Retina (tissue), 1 donor: Measurements from ENCODE around the gene ITGAX.
"Not testable (repeated sequence)": the region's sequence is repeated elsewhere in the genome, so short reads cannot be mapped to it uniquely, and the experiment has no call there.

ENCODE experiments used
- DNase-seq: peaks from one replicate; pipeline ENCODE4 v3.0.0-alpha.2; 2016

The ITGAX gene

DNA sequence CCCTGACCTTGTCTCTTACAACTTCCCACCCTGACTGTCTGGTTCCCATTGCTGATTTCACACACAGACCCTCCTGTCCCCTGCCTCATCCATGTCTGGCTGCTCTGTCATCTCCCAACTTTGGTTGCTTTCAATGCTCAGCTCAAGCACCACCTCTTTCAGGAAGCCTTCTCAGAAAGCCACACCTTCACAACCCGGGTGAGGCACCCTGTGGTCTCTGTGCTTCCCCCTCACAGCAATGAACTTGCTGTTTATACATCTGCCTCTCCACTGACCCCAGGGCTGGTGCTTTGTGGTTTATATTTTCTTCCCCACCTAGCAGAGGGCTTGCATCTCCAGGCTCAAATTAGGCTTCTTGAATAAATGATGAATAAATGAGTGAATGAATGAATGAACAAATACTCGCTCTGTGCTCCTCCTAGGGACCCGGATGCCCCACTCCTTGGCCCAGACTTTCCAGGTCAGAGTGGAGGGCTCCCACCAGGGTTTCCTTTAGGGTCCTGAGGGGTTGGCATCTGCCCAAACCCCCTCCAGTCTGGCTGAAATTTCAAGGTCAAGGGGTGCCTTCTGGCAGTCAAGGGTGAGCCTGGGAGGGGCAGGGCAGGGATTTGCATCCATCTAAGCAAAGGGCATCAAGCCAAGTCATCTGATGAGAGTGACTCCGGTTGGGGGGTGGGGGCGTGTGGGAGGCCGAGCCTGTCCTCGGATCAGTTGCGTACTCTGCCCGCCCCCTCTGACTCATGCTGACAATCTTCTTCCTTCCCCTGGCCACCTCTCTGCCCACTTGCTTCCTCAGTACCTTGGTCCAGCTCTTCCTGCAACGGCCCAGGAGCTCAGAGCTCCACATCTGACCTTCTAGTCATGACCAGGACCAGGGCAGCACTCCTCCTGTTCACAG lies at the start of gene ITGAX:
TSS of gene ITGAX (plus strand) at position 783 of the 898 bp plus-strand sequence. CDS start at position 862, 79 bp downstream.
- no peak for DNase-seq

DNA sequence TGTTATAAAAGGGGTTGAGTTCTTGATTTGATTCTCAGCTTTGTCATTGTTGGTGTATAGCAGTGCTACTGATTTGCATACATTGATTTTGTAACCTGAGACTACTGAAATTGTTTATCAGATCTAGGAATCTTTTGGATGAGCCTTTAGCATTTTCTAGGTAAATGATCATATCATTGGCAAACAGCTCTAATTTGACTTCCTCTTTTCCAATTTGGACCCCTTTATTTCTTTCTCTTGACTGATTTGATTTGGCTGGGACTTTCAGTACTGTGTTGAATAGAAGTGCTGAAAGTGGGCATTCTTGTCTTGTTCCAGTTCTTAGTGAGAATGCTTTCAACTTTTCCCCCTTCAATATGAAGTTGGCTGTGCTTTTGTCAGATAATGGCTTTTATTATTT lies 49.8 kb upstream of the ITGAX start:
- no peak for DNase-seq

DNA sequence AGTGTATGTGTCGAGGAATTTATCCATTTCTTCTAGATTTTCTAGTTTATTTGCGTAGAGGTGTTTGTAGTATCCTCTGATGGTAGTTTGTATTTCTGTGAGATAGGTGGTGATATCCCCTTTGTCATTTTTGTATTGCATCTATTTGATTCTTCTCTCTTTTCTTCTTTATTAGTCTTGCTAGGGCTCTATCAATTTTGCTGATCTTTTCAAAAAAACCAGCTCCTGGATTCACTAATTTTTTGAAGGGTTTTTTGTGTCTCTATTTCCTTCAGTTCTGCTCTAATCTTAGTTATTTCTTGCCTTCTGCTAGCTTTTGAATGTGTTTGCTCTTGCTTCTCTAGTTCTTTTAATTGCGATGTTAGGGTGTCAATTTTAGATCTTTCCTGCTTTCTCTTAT lies 46.6 kb upstream of the ITGAX start:
- DNase-seq: not testable (repeated sequence)

DNA sequence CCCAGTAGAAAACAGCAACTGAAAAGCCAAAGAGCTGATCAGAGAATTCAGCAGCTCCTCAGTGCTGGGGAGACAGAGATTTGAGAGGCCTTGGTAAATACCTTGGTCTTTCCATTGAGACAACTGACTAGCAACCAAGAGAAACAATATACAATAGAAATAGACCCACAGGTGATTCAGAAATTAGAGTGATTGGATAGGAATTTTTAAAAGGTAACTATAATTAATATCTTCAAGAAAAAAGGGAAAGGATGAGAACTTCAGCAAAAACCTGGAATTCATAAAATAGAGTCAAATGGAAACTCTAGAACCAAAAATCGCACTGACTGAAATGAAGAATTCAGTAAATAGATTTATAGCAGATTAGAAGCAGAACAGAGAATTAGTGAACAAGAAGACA lies 32.5 kb upstream of the ITGAX start:
- no peak for DNase-seq

DNA sequence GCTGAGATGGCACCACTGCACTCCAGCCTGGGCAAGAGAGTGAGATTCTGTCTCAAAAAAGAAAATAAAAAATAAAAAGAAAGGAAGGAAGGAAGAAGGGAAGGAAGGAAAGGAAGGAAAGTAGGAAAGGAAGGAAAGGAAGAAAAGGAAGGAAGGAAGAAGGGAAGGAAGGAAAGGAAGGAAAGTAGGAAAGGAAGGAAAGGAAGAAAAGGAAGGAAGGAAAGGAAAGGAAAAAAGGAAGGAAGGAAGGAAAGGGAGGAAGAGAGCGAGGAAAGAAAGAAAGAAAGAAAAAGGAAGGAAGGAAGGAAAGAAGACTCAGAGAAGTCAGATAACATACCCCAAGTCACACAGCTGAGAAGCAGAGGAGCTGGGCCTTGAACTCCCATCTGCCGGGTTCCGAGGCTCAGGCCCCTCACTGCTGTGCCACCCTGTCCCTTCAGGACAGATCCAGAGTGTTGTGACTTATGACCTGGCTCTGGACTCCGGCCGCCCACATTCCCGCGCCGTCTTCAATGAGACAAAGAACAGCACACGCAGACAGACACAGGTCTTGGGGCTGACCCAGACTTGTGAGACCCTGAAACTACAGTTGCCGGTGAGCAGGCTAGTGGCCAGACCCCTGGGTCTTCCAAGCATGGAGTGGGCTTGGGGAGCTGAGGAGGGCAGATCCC lies 30.9 kb upstream of the ITGAX start:
- DNase-seq: no peak

DNA sequence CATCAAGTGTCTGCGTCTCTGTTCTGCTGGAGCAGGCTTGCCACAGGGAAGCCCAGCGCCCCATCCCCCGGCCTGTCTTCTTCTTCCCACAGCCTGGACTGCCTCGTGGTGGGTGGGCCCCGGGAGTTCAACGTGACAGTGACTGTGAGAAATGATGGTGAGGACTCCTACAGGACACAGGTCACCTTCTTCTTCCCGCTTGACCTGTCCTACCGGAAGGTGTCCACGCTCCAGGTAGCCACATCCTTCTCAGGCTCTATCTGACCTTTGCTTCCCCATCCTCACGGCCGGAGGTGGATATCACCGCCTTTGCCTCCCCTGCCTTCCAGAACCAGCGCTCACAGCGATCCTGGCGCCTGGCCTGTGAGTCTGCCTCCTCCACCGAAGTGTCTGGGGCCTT lies 29.8 kb upstream of the ITGAX start:
- DNase-seq: no peak

DNA sequence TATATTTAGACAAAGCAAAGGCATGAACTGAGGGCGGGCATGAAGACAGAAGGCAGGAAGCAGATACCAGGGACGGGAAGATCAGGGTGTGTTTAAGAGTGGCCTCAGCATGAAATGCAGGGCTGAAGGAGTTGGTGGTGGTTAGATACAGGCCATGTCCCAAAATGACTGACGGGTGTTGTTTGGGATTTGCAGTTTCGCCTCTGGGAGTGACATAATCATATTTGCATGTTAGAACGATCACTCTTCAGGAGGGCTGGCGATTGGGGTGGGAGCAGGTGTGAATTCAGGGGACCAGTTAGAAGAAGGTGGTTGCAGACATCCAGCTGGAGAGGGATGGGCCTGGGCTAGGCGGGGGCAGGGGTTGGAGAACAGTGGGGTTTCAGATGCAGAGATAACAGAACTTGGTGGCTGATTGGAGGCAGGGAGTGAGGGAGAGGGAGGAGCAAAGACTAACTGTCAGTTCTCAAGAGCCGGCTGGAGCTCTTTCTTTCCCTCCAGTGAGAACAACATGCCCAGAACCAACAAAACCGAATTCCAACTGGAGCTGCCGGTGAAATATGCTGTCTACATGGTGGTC lies 27.2 kb upstream of the ITGAX start:
- DNase-seq: no peak

DNA sequence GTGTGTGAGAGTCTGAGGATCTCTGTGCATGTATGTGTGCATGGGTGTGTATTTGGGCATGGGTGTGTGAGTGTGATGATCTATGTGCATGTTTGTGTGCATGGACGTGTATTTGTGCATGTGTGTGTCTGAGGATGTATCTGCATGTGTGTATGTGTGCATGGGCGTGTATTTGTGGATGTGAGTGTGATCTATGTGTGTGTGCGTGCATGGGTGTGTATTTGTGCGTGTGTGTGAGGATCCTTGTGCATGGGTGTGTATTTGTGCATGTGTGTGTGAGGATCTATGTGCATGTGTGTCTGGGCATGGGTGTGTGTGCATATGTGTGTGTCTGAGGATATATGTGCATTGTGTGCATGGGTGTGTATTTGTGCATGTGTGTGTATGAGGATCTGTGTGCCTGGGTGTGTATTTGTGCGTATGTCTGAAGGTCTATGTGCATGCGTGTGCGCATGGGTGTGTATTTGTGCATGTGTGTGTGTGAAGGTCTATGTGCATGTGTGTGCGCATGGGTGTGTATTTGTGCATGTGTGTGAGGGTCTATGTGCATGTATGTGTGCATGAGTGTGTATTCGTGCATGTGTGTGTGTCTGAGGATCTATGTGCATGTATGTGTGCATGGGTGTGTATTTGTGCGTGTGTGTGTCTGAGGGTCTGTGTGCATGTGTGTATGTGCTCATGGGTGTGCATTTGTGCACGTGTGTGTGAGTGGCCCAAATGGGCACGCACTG lies 26.5 kb upstream of the ITGAX start:
- no peak for DNase-seq

DNA sequence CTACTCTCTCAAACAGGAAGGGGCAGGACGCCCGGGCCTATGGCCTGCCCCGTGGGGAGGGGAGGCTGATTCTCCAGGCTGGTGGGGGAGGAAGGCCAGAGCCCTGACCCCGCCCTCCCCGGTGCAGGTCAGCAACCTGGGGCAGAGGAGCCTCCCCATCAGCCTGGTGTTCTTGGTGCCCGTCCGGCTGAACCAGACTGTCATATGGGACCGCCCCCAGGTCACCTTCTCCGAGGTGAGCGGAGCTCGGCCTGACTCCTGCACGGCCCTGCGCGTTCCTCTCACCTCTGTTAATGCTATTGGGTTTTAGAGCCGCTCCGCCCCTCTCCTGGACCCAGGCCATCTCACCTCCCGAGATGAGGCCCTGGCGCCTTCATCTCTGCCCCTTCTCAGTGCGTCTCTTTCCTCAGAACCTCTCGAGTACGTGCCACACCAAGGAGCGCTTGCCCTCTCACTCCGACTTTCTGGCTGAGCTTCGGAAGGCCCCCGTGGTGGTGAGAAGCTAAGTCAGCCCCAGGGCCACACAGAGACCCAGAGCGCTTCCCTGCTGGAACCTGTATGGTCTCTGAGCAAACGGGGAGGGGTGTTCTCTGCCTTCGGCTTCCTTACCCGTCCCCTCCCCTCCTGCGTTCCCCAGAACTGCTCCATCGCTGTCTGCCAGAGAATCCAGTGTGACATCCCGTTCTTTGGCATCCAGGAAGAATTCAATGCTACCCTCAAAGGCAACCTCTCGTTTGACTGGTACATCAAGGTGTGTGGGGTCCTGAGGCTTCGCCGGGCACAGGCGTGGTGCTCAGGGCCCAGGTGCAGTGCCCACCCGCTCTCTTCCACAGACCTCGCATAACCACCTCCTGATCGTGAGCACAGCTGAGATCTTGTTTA lies 25.1 kb upstream of the ITGAX start:
- DNase-seq: peak; percentile 24

DNA sequence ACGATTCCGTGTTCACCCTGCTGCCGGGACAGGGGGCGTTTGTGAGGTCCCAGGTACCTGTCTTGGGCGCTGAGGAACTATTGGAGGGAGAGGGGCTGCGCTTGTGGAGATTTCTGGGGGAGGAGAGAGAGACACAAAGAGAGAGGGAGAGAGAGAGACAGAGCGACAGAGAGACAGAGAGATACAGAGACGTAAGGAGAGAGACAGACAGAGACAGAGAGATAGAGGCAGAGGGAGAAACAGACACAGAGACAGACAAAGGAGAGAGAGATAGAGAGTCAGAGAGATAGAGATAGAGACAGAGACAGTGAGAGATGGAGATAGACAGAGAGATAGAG lies 24.5 kb upstream of the ITGAX start:
- DNase-seq: no peak

DNA sequence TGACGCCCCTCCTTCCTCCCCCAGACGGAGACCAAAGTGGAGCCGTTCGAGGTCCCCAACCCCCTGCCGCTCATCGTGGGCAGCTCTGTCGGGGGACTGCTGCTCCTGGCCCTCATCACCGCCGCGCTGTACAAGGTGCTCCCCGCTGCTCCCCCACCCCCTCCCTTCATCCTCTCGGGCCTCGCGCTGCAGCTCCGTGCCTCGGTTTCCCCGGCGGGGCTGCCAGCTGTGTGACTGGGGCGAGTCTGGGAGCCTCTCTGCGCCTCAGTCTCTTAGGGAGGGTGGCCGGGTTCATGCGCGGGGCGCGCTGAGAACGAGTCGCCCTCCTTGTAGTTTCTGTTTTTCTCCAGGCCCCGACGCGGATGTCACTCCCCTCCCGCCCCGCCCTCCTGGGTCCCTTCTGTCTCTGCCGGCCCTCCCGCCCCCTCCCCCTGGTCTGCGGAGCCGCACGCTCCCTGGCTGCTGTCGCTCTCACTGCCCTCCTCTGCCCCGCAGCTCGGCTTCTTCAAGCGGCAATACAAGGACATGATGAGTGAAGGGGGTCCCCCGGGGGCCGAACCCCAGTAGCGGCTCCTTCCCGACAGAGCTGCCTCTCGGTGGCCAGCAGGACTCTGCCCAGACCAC lies 23.7 kb upstream of the ITGAX start:
- DNase-seq: peak; percentile 16

DNA sequence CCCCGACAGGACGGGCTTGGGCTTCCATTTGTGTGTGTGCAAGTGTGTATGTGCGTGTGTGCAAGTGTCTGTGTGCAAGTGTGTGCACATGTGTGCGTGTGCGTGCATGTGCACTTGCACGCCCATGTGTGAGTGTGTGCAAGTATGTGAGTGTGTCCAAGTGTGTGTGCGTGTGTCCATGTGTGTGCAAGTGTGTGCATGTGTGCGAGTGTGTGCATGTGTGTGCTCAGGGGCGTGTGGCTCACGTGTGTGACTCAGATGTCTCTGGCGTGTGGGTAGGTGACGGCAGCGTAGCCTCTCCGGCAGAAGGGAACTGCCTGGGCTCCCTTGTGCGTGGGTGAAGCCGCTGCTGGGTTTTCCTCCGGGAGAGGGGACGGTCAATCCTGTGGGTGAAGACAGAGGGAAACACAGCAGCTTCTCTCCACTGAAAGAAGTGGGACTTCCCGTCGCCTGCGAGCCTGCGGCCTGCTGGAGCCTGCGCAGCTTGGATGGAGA lies 23.1 kb upstream of the ITGAX start:
- no peak for DNase-seq

DNA sequence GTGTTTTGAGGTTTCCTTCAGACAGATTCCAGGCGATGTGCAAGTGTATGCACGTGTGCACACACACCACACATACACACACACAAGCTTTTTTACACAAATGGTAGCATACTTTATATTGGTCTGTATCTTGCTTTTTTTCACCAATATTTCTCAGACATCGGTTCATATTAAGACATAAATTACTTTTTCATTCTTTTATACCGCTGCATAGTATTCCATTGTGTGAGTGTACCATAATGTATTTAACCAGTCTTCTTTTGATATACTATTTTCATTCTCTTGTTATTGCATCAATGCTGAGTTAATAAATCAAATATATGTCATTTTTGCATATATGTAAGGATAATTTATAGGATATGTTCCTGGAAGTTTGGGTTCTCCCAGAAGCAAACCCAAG lies 22.4 kb upstream of the ITGAX start:
- no peak for DNase-seq

DNA sequence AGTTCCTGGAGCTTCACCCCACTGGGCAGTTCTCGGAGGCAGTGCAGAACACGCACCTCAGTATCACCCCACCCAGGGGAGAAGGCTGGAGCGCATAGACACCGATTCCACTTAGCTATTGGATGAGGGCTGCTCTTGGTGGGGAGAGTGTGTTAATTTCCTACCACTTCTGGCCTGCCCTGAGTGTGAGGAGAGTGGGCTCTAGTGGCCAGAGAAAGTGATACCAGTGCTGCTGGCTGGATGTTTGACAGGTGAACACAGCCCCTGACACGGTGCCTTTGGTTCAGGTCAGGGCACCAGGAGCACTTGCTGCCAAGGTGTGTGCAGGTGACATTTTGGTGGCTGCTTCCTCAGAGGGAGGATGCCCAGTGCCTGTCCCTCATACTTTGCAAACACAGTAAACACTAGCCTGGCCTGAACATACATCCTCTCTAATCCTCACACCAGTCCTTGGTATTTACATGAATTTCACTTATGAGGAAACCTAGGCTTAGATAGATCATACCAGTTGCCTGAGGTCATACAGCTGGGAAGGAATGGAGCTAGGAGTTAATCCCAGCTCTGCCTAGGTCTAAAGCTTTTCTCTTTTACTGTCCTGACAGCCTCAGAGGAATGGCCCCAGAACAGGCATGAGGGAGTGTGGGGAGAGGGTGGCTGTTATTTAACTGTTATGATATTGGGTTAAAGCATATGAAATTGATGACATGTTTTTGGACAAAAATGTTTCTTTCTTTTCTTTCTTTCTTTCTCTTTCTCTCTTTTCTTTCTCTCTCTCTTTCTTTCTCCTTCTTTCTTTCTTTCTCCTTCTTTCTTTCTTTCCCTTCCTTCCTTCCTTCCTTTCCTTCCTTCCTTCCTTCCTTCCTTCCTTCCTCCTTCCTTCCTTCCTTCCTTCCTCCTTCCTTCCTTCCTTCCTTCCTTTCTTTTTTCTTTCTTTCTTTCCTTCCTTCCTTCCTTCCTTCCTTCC lies 21.0 kb upstream of the ITGAX start:
- no peak for DNase-seq

DNA sequence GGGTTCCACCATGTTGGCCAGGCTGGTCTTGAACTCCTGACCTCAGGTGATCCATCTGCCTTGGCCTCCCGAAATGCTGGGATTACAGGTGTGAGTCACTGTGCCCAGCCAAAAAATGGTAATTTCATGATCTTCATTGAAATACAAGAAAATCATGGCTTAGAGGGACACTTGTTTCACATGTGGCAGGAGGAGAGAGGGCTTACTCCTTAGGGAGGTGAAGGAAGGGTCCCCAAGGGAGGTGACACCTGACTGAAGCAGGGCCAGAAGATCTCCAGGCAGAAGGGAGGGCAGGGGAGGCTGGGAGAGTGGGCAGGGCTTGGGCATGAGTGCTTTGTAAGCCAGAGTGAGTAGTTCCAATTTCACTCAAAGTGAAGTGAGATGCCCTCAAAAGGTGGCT lies 20.0 kb upstream of the ITGAX start:
- no peak for DNase-seq

DNA sequence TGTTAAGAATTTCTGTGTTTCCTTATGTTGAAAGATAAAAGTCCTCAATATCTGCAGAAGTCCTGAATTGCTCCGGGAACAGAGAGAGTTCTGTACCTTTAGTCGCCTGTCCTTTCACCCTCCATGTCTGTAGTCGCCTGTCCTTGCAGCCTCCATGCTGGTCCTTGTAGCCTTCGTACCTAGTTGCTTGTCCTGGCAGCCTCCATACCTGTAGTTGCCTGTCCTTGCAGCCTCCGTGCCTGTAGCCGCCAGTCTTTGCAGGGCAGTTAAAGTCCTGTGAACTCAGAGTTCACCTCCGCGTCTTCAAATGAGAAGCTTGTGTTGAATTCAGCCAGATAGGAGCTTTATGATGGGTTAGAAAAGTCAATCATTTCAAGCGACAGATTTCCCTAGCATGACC lies 19.5 kb upstream of the ITGAX start:
- DNase-seq: no peak

DNA sequence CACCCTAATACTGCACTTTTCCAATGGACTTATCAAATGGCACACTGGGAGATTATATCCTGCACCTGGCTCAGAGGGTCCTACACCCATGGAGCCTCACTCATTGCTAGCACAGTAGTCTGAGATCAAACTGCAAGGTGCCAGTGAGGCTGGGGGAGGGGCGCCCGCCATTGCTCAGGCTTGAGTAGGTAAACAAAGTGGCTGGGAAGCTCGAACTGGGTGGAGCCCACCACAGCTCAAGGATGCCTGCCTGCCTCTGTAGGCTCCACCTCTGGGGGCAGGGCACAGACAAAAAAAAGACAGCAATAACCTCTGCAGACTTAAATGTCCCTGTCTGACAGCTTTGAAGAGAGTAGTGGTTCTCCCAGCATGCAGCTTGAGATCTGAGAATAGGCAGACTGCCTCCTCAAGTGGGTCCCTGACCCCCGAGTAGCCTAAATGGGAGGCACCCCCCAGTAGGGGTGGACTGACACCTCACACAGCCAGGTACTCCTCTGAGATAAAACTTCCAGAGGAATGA lies 16.8 kb upstream of the ITGAX start:
- DNase-seq: not testable (repeated sequence)

DNA sequence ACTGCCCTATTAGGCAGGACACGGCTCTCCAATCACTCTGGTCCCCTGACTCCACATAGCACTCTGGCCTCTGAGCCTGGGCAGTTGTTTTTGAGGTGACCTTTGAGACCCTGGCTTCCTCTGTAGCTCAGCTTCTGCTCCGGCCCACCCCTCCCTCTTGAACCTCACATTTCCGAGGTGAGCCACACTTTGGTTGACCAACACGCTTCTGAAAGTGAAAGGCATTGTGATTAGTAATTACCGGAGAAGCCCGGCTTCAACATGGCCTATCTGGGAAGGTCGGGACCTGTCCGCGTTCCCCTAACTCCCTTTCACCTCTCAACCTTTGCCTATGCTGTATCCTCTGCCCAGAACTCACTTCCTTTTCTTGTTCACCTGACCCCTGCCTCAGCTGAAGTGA lies 10.3 kb upstream of the ITGAX start:
- DNase-seq: no peak

DNA sequence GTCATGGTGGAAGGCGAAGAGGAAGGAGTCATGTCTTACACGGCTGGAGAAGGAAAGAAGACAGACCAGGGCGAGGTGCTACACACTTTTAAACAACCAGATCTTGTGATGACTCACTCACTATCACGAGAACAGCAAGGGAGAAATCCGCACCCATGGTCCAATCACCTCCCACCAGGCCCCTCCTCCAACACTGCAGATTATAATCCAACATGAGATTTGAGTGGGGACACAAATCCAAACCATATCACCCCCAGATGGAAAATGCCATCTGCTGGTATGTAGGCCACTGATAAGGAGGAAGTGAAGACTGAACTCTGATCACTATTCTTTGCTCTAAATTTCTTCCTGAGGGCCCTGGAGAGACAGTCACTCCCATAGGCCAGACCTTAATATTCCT lies 7.5 kb upstream of the ITGAX start:
- DNase-seq: no peak

DNA sequence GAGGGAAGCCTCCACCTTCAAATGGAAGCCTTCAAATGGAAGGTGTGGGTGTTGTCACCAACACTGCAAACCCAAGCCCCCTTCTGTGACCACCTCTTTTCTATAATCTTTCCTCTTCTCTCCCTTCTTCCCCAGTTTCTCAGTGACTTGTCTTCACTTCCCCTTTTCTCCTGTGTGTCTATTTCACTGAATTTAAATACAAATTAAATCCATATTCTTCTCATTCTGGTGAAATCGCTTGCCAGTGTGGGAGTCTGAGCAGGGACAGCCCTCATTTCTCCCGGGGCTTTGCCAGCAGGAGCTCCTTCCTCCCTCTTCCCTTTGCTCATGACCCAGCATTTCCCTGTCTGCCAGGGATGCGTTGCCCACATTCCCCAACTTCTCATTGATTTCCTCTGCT lies 6.4 kb upstream of the ITGAX start:
- DNase-seq: no peak
